ENCODE measurements around the gene PALLD.
A peak's percentile ranks its signal among the peaks of the same experiment; 100 is the strongest.

PALLD gene

GRCh38 chr4:168831919-168832762 is 335.3 kb downstream of the PALLD start:
- no peak for TF ChIP-seq CTCF (IDR thresholded peaks at IDR 0.05; ENCODE audit: low read depth, low read length)

GRCh38 chr4:168832763-168833575 is 336.1 kb downstream of the PALLD start:
- peak overlapping the region; percentile 80 for H3K4me3 ChIP-seq (ENCODE audit: low read depth, low read length)
- 0 out of 2 replicates have a peak, but pooled peaks have one; percentile 13 for TF ChIP-seq CTCF (IDR thresholded peaks at IDR 0.05; ENCODE audit: low read depth, low read length)

More at GRCh38 chr4:168831919-168832762, 335.3 kb downstream of the PALLD start:
- H3K4me3 ChIP-seq (ENCODE audit: low read depth, low read length): peak overlapping the region; percentile 80

GRCh38 chr4:168833881-168834280 is 337.0 kb downstream of the PALLD start:
- peak overlapping the region; percentile 80 for H3K4me3 ChIP-seq (ENCODE audit: low read depth, low read length)
- no peak for TF ChIP-seq CTCF (IDR thresholded peaks at IDR 0.05; ENCODE audit: low read depth, low read length)

- no peak for TF ChIP-seq CTCF (IDR thresholded peaks at IDR 0.05; ENCODE audit: low read depth, low read length)
- no peak overlapping the region for H3K4me3 ChIP-seq (ENCODE audit: low read depth, low read length)
These were observed 339.1 kb downstream of the PALLD start for GRCh38 chr4:168835880-168836454.

- no peak for TF ChIP-seq CTCF (IDR thresholded peaks at IDR 0.05; ENCODE audit: low read depth, low read length)
- no peak overlapping the region for H3K4me3 ChIP-seq (ENCODE audit: low read depth, low read length)
These were observed 339.6 kb downstream of the PALLD start for GRCh38 chr4:168836490-168836889.

GRCh38 chr4:168837922-168838321 is 341.1 kb downstream of the PALLD start:
- no peak for TF ChIP-seq CTCF (IDR thresholded peaks at IDR 0.05; ENCODE audit: low read depth, low read length)
- no peak overlapping the region for H3K4me3 ChIP-seq (ENCODE audit: low read depth, low read length)

Data from WI38 (cell line).